Measurements from ENCODE around the gene C3AR1. TPM values are rescaled to one million over a fixed set of nuclear protein-coding genes. Genes with fewer than 3 reads are reported as not detected.
"Not testable (repeated sequence)": the region's sequence is repeated elsewhere in the genome, so short reads cannot be mapped to it uniquely, and the experiment has no call there.

The C3AR1 gene
- total RNA-seq, 1 experiment from 2014 or later: not detected

GRCh38 chr12:8089716-8090115 is 23.6 kb upstream of the C3AR1 start:
- Histone ChIP-seq H3K23me2 (ENCODE audit: insufficient read length, low read depth, low read length, poor library complexity, severe bottlenecking) (no peaks in the 10 kb centered on the region), H3K23ac (ENCODE audit: insufficient read length, low read depth, low read length) (no peak overlapping the region), H3K27me3 (ENCODE audit: insufficient read depth, low read length) (no peaks in the 10 kb centered on the region), H2BK12ac (ENCODE audit: insufficient read length, low read depth, low read length) (no peak overlapping the region), H2AK5ac (ENCODE audit: insufficient read length, low read length) (no peak overlapping the region), H2BK20ac (ENCODE audit: low read depth, low read length, poor library complexity, severe bottlenecking) (no peak overlapping the region), H4K91ac (ENCODE audit: insufficient read length, low read depth, low read length) (no peak overlapping the region), H3K56ac (ENCODE audit: insufficient read length, low read depth, low read length) (no peak overlapping the region), H2BK15ac (ENCODE audit: low read depth, low read length) (no peak overlapping the region), H3K79me1 (ENCODE audit: insufficient read depth, low read depth, low read length, poor library complexity, severe bottlenecking) (no peaks in the 10 kb centered on the region), H2AFZ (ENCODE audit: low read length) (no peak overlapping the region), H3T11ph (ENCODE audit: low read length) (no peak overlapping the region), H3K4me1 (ENCODE audit: insufficient read depth, low read length) (no peaks in the 10 kb centered on the region), H3K79me2 (ENCODE audit: insufficient read depth, low read length) (no peaks in the 10 kb centered on the region), H4K5ac (ENCODE audit: insufficient read length, low read depth, low read length) (no peak overlapping the region), H4K8ac (replicated peaks; ENCODE audit: insufficient read length, low read depth, low read length) (no peak overlapping the region), H3K4me2 (ENCODE audit: insufficient read depth, insufficient read length, low read length) (no peak overlapping the region), H2BK120ac (ENCODE audit: low read depth, low read length, poor library complexity, severe bottlenecking) (no peak overlapping the region), H3K18ac (ENCODE audit: insufficient read length, low read depth, low read length) (no peak overlapping the region), H4K20me1 (ENCODE audit: control insufficient read depth, insufficient read depth, insufficient read length) (no peaks in the 10 kb centered on the region), H3K14ac (ENCODE audit: insufficient read depth, low read length) (no peak overlapping the region), H3K4ac (ENCODE audit: low read depth, low read length) (no peak overlapping the region), H2BK5ac (ENCODE audit: insufficient read length, low read length) (no peak overlapping the region), H3K27ac (ENCODE audit: insufficient read length, low read depth, low read length) (no peak overlapping the region), H3K9me3 (ENCODE audit: control insufficient read depth, low read depth, low read length) (no peaks in the 10 kb centered on the region), H3K9ac (ENCODE audit: extremely low read depth, insufficient read length, low read length) (no peak overlapping the region)
- no peak for DNase-seq
- no peaks in the 10 kb centered on the region for H3K27me3 Mint-ChIP-seq (ENCODE audit: low read depth)
- no peak overlapping the region for H3K27ac Mint-ChIP-seq
- H3K36me3 Mint-ChIP-seq (ENCODE audit: insufficient read depth in 1 of 3, low read depth in 3 of 3): peaks cover 11 to 50% (median 45%) of the 10 kb centered on the region in 3 experiments; a peak in 6 of 7 replicates
- no peaks in the 10 kb centered on the region for H3K9me3 Mint-ChIP-seq
- no peaks in the 10 kb centered on the region for H3K4me1 Mint-ChIP-seq
- TF ChIP-seq CTCF (conservative IDR thresholded peaks at IDR 0.05): no peak
- H3K4me3 Mint-ChIP-seq: no peak overlapping the region
- WGBS (ENCODE audit: extremely low coverage, insufficient read length, low lambda C conversion rate): no CpG with 5 or more reads among the region's 5 CpGs

- H2BK12ac ChIP-seq (ENCODE audit: insufficient read length, low read depth, low read length); H3K9ac ChIP-seq (ENCODE audit: extremely low read depth, insufficient read length, low read length): not testable (repeated sequence)
Measured at GRCh38 chr12:8089277-8089676, 23.1 kb upstream of the C3AR1 start.

More at GRCh38 chr12:8089277-8089676, 23.1 kb upstream of the C3AR1 start:
- H2BK15ac ChIP-seq (ENCODE audit: low read depth, low read length); H3K23ac ChIP-seq (ENCODE audit: insufficient read length, low read depth, low read length); H2BK20ac ChIP-seq (ENCODE audit: low read depth, low read length, poor library complexity, severe bottlenecking); H3K4ac ChIP-seq (ENCODE audit: low read depth, low read length); DNase-seq; H3K56ac ChIP-seq (ENCODE audit: insufficient read length, low read depth, low read length); H2BK120ac ChIP-seq (ENCODE audit: low read depth, low read length, poor library complexity, severe bottlenecking); H4K8ac ChIP-seq (replicated peaks; ENCODE audit: insufficient read length, low read depth, low read length); H3K23me2 ChIP-seq (ENCODE audit: insufficient read length, low read depth, low read length, poor library complexity, severe bottlenecking); H3K4me3 Mint-ChIP-seq; H4K20me1 ChIP-seq (ENCODE audit: control insufficient read depth, insufficient read depth, insufficient read length); H3K27me3 ChIP-seq (ENCODE audit: insufficient read depth, low read length); H3K27ac Mint-ChIP-seq; H3K14ac ChIP-seq (ENCODE audit: insufficient read depth, low read length); H2BK5ac ChIP-seq (ENCODE audit: insufficient read length, low read length); H3K79me1 ChIP-seq (ENCODE audit: insufficient read depth, low read depth, low read length, poor library complexity, severe bottlenecking); H2AK5ac ChIP-seq (ENCODE audit: insufficient read length, low read length); H4K91ac ChIP-seq (ENCODE audit: insufficient read length, low read depth, low read length); H3K9me3 ChIP-seq (ENCODE audit: control insufficient read depth, low read depth, low read length); H3K4me1 Mint-ChIP-seq; H4K5ac ChIP-seq (ENCODE audit: insufficient read length, low read depth, low read length); H3K27me3 Mint-ChIP-seq (ENCODE audit: low read depth); H3K4me2 ChIP-seq (ENCODE audit: insufficient read depth, insufficient read length, low read length); H3K4me1 ChIP-seq (ENCODE audit: insufficient read depth, low read length); H2AFZ ChIP-seq (ENCODE audit: low read length); H3K18ac ChIP-seq (ENCODE audit: insufficient read length, low read depth, low read length); H3K9me3 Mint-ChIP-seq; H3K79me2 ChIP-seq (ENCODE audit: insufficient read depth, low read length); H3K27ac ChIP-seq (ENCODE audit: insufficient read length, low read depth, low read length); H3T11ph ChIP-seq (ENCODE audit: low read length): not testable (repeated sequence)
- peaks cover 8 to 46% (median 41%) of the 10 kb centered on the region in 3 experiments; a peak in 6 of 7 replicates for H3K36me3 Mint-ChIP-seq (ENCODE audit: insufficient read depth in 1 of 3, low read depth in 3 of 3)
- no CpG with 5 or more reads among the region's 11 CpGs for WGBS (ENCODE audit: extremely low coverage, insufficient read length, low lambda C conversion rate)

All from H9 (cell line).